ENCODE measurements around the gene MYO1D. TPM values are rescaled to one million over a fixed set of nuclear protein-coding genes. Genes with fewer than 3 reads are reported as not detected.

MYO1D gene
- total RNA-seq, 1 experiment from 2014 or later, result 40.8 TPM

- intact Hi-C loops (cut with micrococcal nuclease; ENCODE audit: unreplicated experiment), result no loop called here
- H3F3A ChIP-seq (ENCODE audit: insufficient read depth, low read depth), result peaks cover 5% of the 10 kb centered on the region
- H4K20me1 ChIP-seq (ENCODE audit: insufficient read depth), result no peaks in the 10 kb centered on the region
- H3K4me1 ChIP-seq (replicated peaks; ENCODE audit: insufficient read depth), result peaks cover 11% of the 10 kb centered on the region
- CTCF ChIA-PET, result interaction anchor here (0.6 kb wide), 1 partner anchor 312 kb away, joined by 3 read pairs; no protein-coding TSS in a partner anchor
- H3K27ac ChIP-seq, result no peak overlapping the region
- no peaks in the 10 kb centered on the region for H3K27me3 ChIP-seq (ENCODE audit: insufficient read depth, low read depth)
- H3K36me3 ChIP-seq (ENCODE audit: low read depth), result no peaks in the 10 kb centered on the region
- no peaks in the 10 kb centered on the region for H3K9me2 ChIP-seq (ENCODE audit: insufficient read depth)
- no peak overlapping the region for H3K4me3 ChIP-seq
- TF ChIP-seq EZH2 (IDR thresholded peaks at IDR 0.05; ENCODE audit: low read depth) (no peak), CTCF (conservative IDR thresholded peaks at IDR 0.05) (no peak)
- no peaks in the 10 kb centered on the region for H3K79me2 ChIP-seq (ENCODE audit: low read depth)
- H2AFZ ChIP-seq, result no peak overlapping the region
- no peaks in the 10 kb centered on the region for H3K9me3 ChIP-seq (ENCODE audit: insufficient read depth, low read depth)
- POLR2A ChIA-PET (ENCODE audit: unreplicated experiment), result no interaction called here
- no peak overlapping the region for H3K4me2 ChIP-seq
- no peak for DNase-seq
- BruUV-seq (replicated peaks), result no TSS peak
Measured at GRCh38 chr17:32564325-32564724, 312.6 kb downstream of the MYO1D start.

- no TSS peak for BruUV-seq (replicated peaks)
- Histone ChIP-seq H3K27ac (no peak overlapping the region), H3K9me3 (ENCODE audit: insufficient read depth, low read depth) (no peaks in the 10 kb centered on the region), H3K27me3 (ENCODE audit: insufficient read depth, low read depth) (no peaks in the 10 kb centered on the region), H2AFZ (no peak overlapping the region), H4K20me1 (ENCODE audit: insufficient read depth) (no peaks in the 10 kb centered on the region), H3K9me2 (ENCODE audit: insufficient read depth) (no peaks in the 10 kb centered on the region), H3F3A (ENCODE audit: insufficient read depth, low read depth) (no peaks in the 10 kb centered on the region), H3K4me1 (replicated peaks; ENCODE audit: insufficient read depth) (peaks cover 3% of the 10 kb centered on the region), H3K4me2 (no peak overlapping the region), H3K4me3 (no peak overlapping the region), H3K79me2 (ENCODE audit: low read depth) (no peaks in the 10 kb centered on the region), H3K36me3 (ENCODE audit: low read depth) (no peaks in the 10 kb centered on the region)
- intact Hi-C loops (cut with micrococcal nuclease; ENCODE audit: unreplicated experiment), result no loop called here
- ChIA-PET CTCF (interaction anchor here (0.6 kb wide), 2 partner anchors 31 to 313 kb away, joined by 3 to 5 read pairs; no protein-coding TSS in a partner anchor), POLR2A (ENCODE audit: unreplicated experiment) (no interaction called here)
- TF ChIP-seq CTCF (conservative IDR thresholded peaks at IDR 0.05), result no peak
- TF ChIP-seq EZH2 (IDR thresholded peaks at IDR 0.05; ENCODE audit: low read depth), result no peak
- DNase-seq, result no peak
Measured at GRCh38 chr17:32563583-32563982, 313.3 kb downstream of the MYO1D start.

- no peak overlapping the region for H2AFZ ChIP-seq
- no peak overlapping the region for H3K27ac ChIP-seq
- no peak overlapping the region for H3K4me2 ChIP-seq
- H3K79me2 ChIP-seq (ENCODE audit: low read depth), result no peaks in the 10 kb centered on the region
- no peaks in the 10 kb centered on the region for H3K27me3 ChIP-seq (ENCODE audit: insufficient read depth, low read depth)
- no peaks in the 10 kb centered on the region for H3K36me3 ChIP-seq (ENCODE audit: low read depth)
- ChIA-PET POLR2A (ENCODE audit: unreplicated experiment) (no interaction called here), CTCF (no interaction called here)
- TF ChIP-seq CTCF (conservative IDR thresholded peaks at IDR 0.05), result no peak
- no peak for TF ChIP-seq EZH2 (IDR thresholded peaks at IDR 0.05; ENCODE audit: low read depth)
- intact Hi-C loops (cut with micrococcal nuclease; ENCODE audit: unreplicated experiment), result no loop called here
- H3K9me3 ChIP-seq (ENCODE audit: insufficient read depth, low read depth), result no peaks in the 10 kb centered on the region
- H3K4me3 ChIP-seq, result no peak overlapping the region
- no peak for DNase-seq
- BruUV-seq (replicated peaks), result no TSS peak
- no peaks in the 10 kb centered on the region for H3K9me2 ChIP-seq (ENCODE audit: insufficient read depth)
- H3K4me1 ChIP-seq (replicated peaks; ENCODE audit: insufficient read depth), result no peaks in the 10 kb centered on the region
- H4K20me1 ChIP-seq (ENCODE audit: insufficient read depth), result no peaks in the 10 kb centered on the region
- no peaks in the 10 kb centered on the region for H3F3A ChIP-seq (ENCODE audit: insufficient read depth, low read depth)
Measured at GRCh38 chr17:32558997-32559650, 317.8 kb downstream of the MYO1D start.
